Hematopoietic multipotent progenitor cell treated with erythropoietin and hydrocortisone succinate and interleukin-3 and kit ligand, for 15 days (in vitro differentiated cells): ENCODE data around the gene NTSR2.

Source experiments
- DNase-seq: peaks from one replicate; pipeline ENCODE4 v3.0.0-alpha.2; 2015; ENCODE audit warnings: low spot score

The NTSR2 gene, protein sequence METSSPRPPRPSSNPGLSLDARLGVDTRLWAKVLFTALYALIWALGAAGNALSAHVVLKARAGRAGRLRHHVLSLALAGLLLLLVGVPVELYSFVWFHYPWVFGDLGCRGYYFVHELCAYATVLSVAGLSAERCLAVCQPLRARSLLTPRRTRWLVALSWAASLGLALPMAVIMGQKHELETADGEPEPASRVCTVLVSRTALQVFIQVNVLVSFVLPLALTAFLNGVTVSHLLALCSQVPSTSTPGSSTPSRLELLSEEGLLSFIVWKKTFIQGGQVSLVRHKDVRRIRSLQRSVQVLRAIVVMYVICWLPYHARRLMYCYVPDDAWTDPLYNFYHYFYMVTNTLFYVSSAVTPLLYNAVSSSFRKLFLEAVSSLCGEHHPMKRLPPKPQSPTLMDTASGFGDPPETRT

DNA sequence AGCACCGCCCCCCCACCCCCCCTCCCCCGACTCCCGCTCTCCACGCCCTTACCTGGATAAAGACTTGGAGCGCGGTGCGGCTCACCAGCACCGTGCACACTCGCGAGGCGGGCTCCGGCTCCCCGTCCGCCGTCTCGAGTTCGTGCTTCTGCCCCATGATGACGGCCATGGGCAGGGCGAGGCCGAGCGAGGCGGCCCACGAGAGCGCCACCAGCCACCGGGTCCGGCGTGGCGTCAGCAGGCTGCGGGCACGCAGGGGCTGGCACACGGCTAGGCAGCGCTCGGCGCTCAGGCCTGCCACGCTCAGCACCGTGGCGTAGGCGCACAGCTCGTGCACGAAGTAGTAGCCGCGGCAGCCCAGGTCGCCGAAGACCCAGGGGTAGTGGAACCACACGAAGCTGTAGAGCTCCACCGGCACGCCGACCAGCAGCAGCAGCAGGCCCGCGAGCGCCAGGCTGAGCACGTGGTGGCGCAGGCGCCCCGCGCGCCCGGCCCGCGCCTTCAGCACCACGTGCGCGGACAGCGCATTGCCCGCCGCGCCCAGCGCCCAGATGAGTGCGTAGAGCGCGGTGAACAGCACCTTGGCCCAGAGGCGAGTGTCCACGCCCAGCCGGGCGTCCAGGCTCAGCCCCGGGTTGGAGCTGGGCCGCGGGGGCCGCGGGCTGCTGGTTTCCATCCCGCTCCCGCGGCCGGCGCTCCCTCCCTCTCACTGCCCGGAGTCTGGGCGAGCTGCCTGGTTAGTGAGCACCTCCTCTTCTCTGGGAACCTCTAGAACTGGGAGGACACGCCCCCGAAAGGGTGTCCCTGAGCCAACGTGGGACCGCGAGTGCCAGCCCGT lies at the start of gene NTSR2:
NTSR2 (minus strand) TSS at position 742 of the 838 bp plus-strand sequence; CDS start at position 676, 66 bp downstream.
- no peak for DNase-seq

DNA sequence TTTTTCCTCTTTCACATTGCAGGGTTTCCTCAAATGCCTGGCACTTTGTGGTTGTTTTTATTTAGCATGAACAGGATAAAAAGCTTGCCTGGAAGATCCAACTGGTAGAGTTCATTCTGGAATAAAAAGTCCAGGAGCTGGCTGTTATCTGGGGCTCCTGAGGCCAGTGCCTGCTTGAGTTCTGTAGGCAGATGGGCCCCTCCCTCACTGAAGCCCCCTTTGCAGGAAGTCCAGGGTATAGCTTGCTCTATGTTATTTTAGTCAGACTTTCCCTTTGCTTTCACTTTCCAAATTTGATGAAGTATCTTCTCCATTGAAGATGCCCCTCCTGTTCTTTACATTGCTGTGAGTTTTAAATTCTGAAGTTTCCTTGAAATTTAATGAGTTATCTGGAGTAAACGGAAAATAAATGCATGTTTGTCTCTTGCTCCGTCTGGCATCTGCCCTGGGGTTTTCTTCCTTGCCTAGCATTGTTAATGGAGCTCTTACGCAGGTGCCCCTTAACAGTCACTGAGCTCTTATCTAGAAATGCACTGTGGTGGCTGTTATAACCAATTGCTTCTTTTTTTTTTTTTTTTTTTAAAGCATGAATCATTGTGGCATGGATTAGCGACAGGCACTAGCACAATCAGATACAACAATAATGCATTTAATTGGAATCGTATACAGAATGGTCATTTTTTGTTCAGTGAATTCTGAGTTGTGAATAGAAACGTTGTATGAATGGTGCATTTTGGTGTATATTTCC lies 49.4 kb upstream of the NTSR2 start:
- peak; percentile 9 for DNase-seq

DNA sequence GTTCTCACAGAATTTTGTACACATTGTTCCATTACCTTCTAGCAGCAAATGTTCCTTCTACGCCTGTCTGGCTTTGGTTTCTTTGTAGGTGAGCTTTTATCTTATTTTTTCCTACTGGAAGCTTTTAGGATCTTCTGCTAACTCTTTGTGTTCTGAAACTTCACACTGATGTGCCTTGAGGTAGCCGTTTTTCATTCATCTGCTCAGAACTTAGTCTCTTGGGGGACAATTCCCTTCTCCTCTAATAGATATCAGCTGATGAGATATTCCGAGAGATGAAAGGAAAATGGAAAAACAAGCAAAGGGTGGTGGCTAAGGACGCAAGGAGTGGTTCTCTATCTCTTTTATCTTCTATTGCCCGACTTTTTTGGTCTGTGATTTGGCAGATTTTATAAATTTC lies 48.6 kb upstream of the NTSR2 start:
- no peak for DNase-seq

DNA sequence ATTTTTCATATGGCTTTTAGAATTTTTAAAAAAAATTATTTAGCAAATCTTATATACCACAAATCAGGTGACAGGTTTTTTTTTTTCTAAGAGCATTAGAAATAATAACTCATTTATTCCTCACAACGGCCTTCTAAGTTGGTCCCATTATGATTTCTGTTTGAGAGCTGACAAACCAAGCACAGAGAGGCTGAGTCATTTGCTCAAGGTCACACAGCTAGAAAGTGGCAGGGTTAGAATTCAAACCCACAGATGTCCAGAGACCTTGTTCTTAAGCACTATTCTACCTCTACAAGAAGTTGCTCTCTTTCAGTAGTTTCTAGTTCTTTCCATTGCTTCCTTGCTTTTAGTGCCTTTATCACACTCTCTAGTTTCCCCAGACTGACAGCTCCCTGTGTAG lies 47.6 kb upstream of the NTSR2 start:
- no peak for DNase-seq

DNA sequence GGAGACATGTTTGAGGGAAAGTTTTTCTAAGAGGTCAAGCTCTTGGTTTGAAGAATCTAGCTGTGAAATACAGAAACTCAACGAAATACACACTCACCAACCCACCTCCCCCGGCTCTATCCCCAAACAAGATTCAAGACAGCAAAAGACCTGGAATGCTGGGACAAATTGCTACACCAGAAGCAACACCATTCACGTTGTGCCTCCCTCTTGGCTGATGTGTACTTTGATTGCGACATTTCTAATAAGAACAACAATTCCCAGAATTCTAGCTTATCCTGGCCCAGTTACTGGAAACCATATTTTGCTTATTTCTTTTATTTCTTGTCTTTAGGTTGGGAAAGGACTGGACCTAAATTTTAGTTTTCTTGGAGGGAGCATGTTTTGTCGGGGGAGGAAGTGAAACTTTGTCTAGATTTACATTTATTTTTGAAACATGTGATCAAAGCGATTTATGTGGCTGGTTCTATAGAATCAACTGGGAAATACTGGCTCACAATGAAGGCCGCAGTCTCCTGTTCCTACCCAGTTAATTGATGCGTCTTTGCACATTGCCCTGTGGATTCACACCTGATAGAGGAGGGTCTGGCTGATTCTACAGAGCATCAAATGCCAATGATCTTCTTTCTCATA lies 46.8 kb upstream of the NTSR2 start:
- no peak for DNase-seq

DNA sequence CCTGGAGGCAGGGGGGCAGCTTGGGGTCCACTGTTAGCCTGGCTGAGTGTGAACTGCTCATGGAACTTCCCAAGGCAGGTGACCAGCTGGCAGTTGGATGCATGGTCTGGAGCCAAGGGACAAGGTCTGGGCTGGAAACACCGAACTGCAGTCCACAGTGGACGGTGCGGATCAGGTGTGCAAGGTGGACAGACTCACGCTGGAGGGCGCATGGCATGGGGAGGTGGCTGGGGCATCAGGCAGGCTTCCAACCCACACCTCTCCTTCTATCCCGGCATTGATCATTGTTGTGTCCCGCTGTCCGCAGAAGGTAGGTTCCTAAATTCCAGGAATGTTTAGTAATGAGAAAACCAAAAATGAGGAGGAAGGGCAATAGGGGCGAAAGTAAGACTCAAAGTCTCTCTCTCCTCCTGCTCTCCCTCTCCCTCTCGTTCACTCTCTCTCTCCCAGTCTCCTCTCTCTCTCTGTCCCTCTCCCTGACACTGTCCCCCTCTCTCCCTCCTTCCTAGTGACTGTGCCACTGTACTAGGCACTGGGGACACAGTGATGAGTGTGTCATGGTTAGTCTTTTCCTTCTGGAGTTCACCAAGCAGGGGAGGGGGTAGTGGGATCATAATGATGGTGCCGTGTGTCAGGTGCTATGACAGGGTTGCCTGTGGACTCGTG lies 46.1 kb upstream of the NTSR2 start:
- DNase-seq, result no peak

DNA sequence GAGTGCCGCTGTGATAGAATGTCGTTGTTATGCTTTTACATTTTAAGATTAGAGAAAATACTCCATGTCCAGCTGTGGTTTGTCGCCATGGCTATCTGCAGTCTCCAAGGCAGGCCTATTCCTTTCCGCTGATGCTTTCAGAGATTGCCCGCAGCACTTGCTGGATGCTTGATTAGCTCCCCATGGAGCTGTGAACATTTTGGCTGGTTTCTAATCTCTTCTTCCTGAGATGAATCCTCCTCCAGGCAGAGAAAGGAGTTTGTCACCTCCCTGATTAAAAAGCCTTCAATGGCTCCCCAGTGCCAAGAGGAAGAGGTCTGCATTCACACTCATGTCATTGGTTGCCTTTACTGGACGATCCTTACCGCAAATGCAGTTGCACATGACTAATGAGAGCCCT lies 43.8 kb upstream of the NTSR2 start:
- DNase-seq, result no peak

DNA sequence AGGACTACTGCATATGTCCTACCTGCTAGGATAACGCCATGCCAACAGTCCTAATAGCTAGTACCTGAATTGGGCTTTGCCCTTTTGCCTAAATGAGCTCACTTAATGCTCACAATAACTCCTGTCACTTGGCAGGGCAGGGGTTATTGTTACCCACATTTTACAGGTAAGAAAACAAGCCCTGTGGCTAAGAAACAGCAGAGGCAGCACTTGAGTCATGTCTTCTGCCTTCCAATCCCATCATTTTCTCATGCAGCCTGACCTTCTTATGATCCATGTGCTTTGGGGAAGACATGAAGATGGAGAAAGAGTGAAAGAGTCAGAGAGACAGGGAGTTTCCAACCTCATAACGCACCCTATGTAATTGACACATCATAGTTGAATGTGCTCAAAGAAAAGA lies 42.9 kb upstream of the NTSR2 start:
- DNase-seq, result no peak

DNA sequence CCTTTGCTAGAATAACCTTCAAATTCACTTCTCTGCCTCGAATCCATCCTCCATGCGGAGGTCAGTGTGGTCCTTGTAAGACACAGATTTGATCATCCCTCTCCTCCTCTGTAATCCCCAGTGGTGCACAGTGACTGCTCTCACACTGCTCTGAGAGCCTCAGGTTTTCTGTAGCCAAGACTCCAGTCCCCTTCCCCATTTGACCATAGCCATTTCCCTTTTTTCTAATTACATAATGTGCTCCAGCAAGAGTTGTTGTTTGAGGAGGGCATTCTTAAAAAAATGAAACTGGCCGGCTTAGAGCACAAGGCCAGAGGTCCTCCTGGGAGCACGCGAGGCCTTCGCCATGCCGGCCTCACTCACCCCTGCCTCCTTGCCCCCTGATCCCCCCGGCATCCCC lies 41.8 kb upstream of the NTSR2 start:
- no peak for DNase-seq

DNA sequence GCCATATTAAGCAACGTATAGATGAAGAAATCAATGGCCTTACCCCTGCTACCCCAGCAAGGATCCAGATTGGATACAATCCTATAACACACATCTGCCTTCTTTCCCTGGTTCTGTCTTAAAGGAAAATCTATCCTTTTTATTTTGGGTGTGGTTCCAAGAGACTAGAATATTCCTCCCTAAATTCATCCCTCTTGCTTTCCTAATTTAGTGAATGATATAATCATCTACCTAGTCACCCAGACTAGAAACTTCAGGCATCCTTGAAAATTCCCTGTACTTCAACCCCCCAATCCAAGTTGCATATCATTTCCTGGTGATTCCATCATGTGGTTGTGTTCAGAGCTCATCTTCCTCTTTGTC lies 41.3 kb upstream of the NTSR2 start:
- no peak for DNase-seq

DNA sequence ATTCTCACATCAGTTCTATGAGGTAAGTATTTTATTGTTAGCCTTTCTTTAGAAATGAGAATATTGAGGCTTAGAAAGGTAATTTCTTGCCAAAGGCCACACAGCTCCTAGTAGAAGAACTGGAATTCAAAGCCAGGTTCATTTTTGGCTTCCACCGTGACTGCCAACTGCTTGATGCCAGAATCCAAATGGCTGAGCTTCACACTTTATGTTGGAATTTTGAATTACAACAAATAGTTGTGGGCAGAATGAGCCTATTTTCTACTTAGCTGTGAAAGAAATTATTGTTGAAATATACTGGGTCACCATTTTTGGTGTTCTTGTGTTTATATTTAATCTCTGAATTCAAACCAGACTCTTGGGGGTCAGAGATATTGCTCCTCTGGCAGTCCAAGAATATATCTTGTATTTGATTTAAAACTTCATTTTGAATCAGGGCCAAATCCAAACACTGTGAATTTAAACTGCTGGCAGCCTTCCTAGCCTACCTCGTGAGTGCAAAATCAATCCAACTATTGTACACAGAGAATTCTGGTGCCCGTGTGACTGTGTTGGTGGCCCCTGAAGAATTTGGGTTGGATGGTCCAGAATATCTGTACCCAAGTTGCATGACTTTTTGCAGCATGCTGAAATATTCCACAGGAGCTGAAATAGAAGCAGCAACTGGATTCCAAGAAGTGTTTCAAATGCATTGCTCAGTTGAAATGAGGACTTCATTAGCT lies 40.8 kb upstream of the NTSR2 start:
- no peak for DNase-seq

DNA sequence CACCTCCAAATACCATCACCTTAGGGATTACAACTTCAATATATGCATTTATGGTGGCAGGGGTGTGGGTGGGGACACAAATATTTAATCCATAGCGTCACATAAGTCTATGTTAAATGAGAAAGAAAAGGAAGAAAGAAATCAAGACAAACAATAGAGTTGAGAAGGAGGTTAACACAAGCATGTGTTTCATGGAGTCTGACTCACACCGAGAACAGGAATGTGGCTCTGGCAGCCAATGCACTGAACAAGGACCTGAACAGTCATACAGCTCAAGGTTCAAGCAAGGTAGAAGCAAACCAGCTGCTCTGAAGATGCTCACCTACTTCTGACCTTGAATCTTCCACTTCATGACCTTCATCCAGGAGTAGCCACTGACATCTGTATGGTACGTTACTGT lies 40.2 kb upstream of the NTSR2 start:
- no peak for DNase-seq

DNA sequence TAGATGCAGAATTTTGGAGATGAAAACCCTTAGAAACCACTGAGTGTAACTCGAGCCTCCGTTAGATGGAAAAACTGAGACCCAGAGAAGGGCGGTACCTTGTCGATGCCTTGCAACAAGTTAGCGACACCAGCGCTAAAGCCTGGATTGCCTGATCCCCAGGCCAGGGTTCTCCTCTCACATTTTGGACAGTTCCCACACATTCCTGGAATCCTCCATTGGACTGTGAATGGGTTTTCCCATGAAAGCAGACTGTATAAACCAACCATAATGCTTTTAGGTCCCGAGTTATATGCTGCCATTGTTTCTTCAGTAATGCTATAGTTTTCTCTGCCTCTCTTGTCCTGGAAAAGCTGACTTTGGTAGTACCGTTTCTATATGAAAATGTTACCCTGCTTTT lies 39.3 kb upstream of the NTSR2 start:
- DNase-seq, result no peak

DNA sequence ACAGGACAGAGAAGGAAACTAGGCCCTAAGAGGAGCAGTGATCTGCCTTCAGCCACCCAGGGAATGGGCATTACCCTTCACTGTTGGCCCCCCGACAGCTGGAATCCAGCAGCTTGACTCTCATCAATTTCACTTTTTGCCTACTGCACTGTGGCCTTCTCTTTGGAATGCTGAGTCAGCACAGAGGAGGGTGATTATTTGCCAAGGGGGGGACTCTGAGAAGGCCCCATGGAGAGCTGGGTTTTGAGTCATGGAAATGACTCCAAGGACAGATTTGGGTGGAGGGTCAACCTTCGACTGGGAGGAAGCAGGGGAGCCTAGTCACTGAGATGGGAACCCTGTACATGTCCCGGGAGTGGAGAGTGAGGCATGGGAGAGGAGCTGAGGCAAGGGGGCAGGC lies 38.1 kb upstream of the NTSR2 start:
- no peak for DNase-seq

DNA sequence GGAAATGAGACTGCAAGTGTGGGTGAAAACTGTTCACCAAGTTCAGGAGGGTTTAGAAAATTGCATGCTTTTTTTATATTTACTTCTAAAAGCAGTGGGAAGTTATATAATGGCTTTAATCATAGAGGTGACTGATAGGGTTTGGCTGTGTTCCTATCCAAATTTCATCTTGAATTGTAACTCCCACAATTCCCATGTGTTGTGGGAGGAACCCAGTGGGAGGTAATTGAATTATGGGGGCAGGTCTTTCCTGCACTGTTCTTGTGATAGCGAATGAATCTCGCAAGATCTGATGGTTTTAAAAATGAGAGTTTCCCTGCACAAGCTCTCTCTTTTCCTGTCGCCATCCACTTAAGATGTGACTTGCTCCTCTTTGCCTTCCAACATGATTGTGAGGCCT lies 35.7 kb upstream of the NTSR2 start:
- DNase-seq, result no peak

DNA sequence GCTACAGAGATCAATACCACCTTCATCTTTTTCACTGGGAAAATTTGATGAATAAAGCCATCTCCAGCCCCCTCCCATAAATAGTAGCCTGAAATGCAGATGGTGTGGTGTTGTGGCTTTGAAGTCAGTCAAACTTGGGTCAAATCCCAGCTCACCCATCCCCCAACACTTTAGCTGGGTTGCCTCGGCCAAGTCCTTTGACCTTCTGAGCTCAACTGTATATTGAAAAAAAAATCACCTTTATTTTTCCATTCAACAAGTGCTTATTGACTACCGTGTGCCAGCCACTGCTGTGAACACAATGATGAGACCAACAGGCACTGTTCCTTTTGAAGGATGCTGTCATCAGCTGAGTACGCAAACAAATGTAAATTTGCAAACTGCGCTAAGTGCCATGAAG lies 35.1 kb upstream of the NTSR2 start:
- DNase-seq, result no peak

DNA sequence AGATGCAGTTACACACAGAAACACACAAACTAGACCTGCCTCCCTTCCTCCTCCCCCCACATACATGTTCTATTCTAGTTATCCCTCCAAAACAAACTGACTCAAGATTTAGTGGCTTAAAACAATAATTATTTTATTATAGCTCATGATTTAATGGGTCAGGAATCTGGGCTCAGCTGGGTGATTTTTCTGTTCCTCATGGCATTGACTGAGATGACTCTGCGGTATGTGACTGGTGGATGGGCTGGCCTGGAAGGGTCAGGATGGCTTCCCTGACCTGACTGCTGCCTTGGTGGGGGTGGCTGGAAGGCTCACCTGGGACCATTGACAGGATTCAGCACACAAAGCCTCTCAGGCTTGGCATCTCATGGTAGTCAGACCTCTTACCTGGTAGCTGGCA lies 33.7 kb upstream of the NTSR2 start:
- no peak for DNase-seq

DNA sequence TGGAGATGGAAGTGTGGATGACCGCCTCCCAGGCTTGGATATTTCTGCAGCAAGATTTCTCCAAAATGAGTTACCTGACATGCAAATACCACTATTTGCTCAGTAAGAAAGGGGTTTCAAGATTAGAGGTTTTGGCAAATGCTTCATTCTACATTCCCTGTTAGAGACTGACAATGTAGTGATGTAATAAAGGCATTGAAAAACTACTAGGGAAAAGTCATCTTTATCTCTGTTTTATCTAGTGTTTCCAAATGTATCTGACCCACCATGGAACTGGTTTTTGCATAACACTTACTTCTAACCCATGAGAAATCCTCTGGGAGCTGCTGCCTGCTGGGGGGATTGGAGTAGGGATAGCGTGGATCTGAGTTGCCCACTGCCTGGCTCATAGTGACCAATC lies 33.0 kb upstream of the NTSR2 start:
- DNase-seq, result no peak

DNA sequence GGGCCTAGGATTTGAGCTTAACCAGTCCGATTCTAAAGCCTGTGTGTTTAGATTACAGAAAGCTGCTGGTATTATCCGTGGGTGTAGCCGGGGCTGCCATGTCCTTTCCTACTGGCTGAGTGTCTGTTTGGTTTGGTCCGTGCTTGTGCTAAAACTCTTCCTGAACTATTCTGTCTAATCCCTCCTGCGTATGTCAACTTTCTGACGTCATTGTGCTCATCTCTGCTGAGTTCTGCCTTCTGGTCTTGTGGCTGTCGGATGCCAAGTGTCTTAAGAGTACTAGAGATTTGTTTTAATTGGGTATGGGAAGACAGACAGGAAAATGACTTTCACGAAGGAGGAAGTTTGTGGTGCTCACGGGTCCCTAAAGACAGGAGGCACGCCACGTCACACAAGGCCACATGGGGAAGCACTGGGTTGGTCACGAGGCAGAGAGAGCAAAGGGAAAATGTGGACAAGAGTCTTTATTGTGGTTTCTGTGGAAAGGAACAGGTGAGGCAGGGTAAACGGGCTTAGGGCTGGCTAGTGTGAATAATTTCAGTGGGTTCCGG lies 31.8 kb upstream of the NTSR2 start:
- DNase-seq, result no peak

DNA sequence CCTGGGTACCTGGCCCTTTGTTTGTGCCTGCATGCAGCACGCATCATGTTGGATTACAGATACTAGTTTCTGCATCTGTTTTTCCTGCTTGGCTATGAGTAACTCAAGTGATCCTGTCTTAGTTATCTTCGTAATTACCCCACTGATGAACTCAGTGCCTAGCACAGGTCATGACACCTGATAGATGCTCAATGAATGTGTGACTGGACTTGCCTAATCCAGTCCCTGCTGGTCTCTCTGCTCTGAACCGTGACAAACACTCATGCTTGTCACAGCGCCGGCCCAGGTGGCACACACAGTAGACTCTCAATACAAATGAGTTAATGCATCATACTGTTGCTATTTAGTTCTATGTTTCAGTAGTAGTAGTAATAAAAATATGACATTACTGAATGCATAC lies 31.2 kb upstream of the NTSR2 start:
- no peak for DNase-seq
